ENCODE data around the gene SIL1. TPM values are rescaled to one million over a fixed set of nuclear protein-coding genes. Genes with fewer than 3 reads are reported as not detected.

SIL1 gene
- polyA plus RNA-seq, 2 of the 4 experiments (the other 2 are of a cell fraction) = 27.6 to 45.5 TPM

- Histone ChIP-seq H3K27ac (no peak overlapping the region), H3K4me1 (no peaks in the 10 kb centered on the region), H3K9me3 (no peaks in the 10 kb centered on the region), H3K4me2 (no peak overlapping the region), H3K4me3 (no peak overlapping the region)
- no peak for DNase-seq (ENCODE audit: low read depth in 1 of 2, low spot score in 1 of 2)
- WGBS (ENCODE audit: missing lambda C conversion rate) = 80% methylated on average over 5 of the region's 5 CpGs
- TF ChIP-seq RAD21 (conservative IDR thresholded peaks at IDR 0.05 in 1 of 2, IDR thresholded peaks at IDR 0.05 in 1 of 2) (no peak), CEBPB (IDR thresholded peaks at IDR 0.05) (no peak), JUNB (IDR thresholded peaks at IDR 0.05) (no peak), SREBF2 (IDR thresholded peaks at IDR 0.05) (no peak), CHD4 (IDR thresholded peaks at IDR 0.05; ENCODE audit: borderline replicate concordance) (no peak), MAZ (IDR thresholded peaks at IDR 0.05; ENCODE audit: borderline replicate concordance, low read depth, low read length) (no peak), ZNF302 (CRISPR knock-in tag; IDR thresholded peaks at IDR 0.05) (no peak), TP53 (CRISPR knock-in tag; IDR thresholded peaks at IDR 0.05) (no peak), CHD2 (IDR thresholded peaks at IDR 0.05; ENCODE audit: low read length, partially characterized antibody) (no peak), FOSL2 (IDR thresholded peaks at IDR 0.05) (no peak), FOSL2 (CRISPR knock-in tag; IDR thresholded peaks at IDR 0.05) (no peak), NPAS2 (CRISPR knock-in tag; IDR thresholded peaks at IDR 0.05; ENCODE audit: borderline replicate concordance) (no peak), ZSCAN20 (CRISPR knock-in tag; IDR thresholded peaks at IDR 0.05) (no peak), RFX5 (IDR thresholded peaks at IDR 0.05) (no peak), KDM1A (IDR thresholded peaks at IDR 0.05; ENCODE audit: low read depth) (no peak), RNF2 (IDR thresholded peaks at IDR 0.05; ENCODE audit: borderline replicate concordance, low read depth) (no peak), JUN (IDR thresholded peaks at IDR 0.05) (no peak), ZC3H11A (IDR thresholded peaks at IDR 0.05) (no peak), CBX8 (IDR thresholded peaks at IDR 0.05) (no peak)
- CTCF ChIA-PET = no interaction called here
- no peak for FAIRE-seq
- POLR2A ChIA-PET = interaction anchor here (0.7 kb wide), 1 partner anchor 12 kb away, joined by 6 read pairs; no protein-coding TSS in a partner anchor
- ATAC-seq = no peak
Observed at GRCh38 chr5:138960145-138960692, 237.9 kb downstream of the SIL1 start.

GRCh38 chr5:138956801-138957200 is 241.4 kb downstream of the SIL1 start:
- ATAC-seq (no peak), DNase-seq (ENCODE audit: low read depth in 1 of 2, low spot score in 1 of 2) (no peak), FAIRE-seq (no peak)
- WGBS (ENCODE audit: missing lambda C conversion rate) = 100% methylated on average over 1 of the region's 1 CpG
- ChIA-PET CTCF (interaction anchor here (1.0 kb wide), 1 partner anchor 316 kb away, joined by 3 read pairs; no protein-coding TSS in a partner anchor), POLR2A (no interaction called here)
- Histone ChIP-seq H3K9me3 (no peaks in the 10 kb centered on the region), H3K27ac (no peak overlapping the region), H3K4me3 (no peak overlapping the region), H3K4me1 (no peaks in the 10 kb centered on the region), H3K4me2 (no peak overlapping the region)
- no peak for TF ChIP-seq JUN (IDR thresholded peaks at IDR 0.05)
- no peak for TF ChIP-seq HDAC2 (IDR thresholded peaks at IDR 0.05)
- no peak for TF ChIP-seq MAX (IDR thresholded peaks at IDR 0.05)
- no peak for TF ChIP-seq RNF2 (IDR thresholded peaks at IDR 0.05; ENCODE audit: borderline replicate concordance, low read depth)
- TF ChIP-seq GATA3 (IDR thresholded peaks at IDR 0.05; ENCODE audit: borderline replicate concordance) = no peak
- TF ChIP-seq RAD21 (conservative IDR thresholded peaks at IDR 0.05 in 1 of 2, IDR thresholded peaks at IDR 0.05 in 1 of 2) = no peak
- no peak for TF ChIP-seq POLR2AphosphoS2 (conservative IDR thresholded peaks at IDR 0.05; ENCODE audit: low read length)
- no peak for TF ChIP-seq JUNB (IDR thresholded peaks at IDR 0.05)
- no peak for TF ChIP-seq ZFP36 (IDR thresholded peaks at IDR 0.05; ENCODE audit: borderline replicate concordance, partially characterized antibody)
- TF ChIP-seq REST (IDR thresholded peaks at IDR 0.05) = no peak
- no peak for TF ChIP-seq CBX2 (IDR thresholded peaks at IDR 0.05; ENCODE audit: borderline replicate concordance, low read depth)
- TF ChIP-seq E2F6 (IDR thresholded peaks at IDR 0.05; ENCODE audit: borderline replicate concordance, low read depth) = no peak
- no peak for TF ChIP-seq ATOH8 (CRISPR knock-in tag; IDR thresholded peaks at IDR 0.05; ENCODE audit: low read depth)
- no peak for TF ChIP-seq ELK1 (IDR thresholded peaks at IDR 0.05; ENCODE audit: low read depth, low read length)
- TF ChIP-seq NR3C1 (IDR thresholded peaks at IDR 0.05) = no peak
- TF ChIP-seq RCOR1 (IDR thresholded peaks at IDR 0.05; ENCODE audit: low read depth, low read length) = no peak
- no peak for TF ChIP-seq TP53 (CRISPR knock-in tag; IDR thresholded peaks at IDR 0.05)
- no peak for TF ChIP-seq EHMT2 (IDR thresholded peaks at IDR 0.05; ENCODE audit: low read depth)

All from A549 (cell line).